ENCODE measurements around the gene LFNG.

The LFNG gene

DNA sequence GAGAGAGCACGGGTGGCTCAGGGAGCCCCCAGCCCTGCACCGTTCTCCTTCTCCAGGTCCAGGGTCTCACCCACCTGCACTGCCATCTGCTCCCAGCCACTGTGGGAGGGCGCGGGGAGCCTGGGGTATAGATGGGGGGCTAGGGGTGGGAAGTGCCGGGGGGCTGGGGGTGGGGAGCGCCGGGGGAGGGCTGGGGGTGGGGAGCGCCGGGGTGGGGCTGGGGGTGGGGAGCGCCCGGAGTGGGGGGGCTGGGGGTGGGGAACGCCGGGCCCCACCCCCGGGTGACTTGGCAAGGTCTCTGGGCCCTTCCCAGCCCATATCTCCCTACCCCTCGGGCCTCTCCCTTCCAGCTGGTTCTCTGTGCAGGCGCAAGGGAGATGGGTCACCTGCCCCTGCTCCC lies 43.3 kb upstream of the LFNG start, which contains the start of gene GRIFIN:
TSS of gene GRIFIN (minus strand) at position 101 of the 400 bp plus-strand sequence. CDS start at position 86, 15 bp downstream.
- no peaks in the 10 kb centered on the region for H3K9me3 ChIP-seq (ENCODE audit: low read length)
- no peak within 1 kb of the TSS for H3K4me3 ChIP-seq (ENCODE audit: low read depth, low read length, poor library complexity, severe bottlenecking)
- no peaks in the 10 kb centered on the region for H3K4me1 ChIP-seq (ENCODE audit: insufficient read depth, low read length, severe bottlenecking)
- no peaks in the 10 kb centered on the region for H3K36me3 ChIP-seq (ENCODE audit: insufficient read depth, low read length)
- H3K9ac ChIP-seq (ENCODE audit: low read length): no peak within 1 kb of the TSS
- no peak within 1 kb of the TSS for H3K4me2 ChIP-seq (ENCODE audit: low read length)
- H3K9me2 ChIP-seq (ENCODE audit: low read depth, low read length): no peaks in the 10 kb centered on the region
- no peaks in the 10 kb centered on the region for H4K20me1 ChIP-seq (ENCODE audit: insufficient read depth, low read length)
- H3K27me3 ChIP-seq (ENCODE audit: insufficient read depth, low read length): peaks cover 6% of the 10 kb centered on the region
- H3K27ac ChIP-seq (ENCODE audit: low read depth, low read length, poor library complexity, severe bottlenecking): no peak within 1 kb of the TSS
- no peak for TF ChIP-seq EZH2 (IDR thresholded peaks at IDR 0.05; ENCODE audit: borderline replicate concordance, low read length)
- H2AFZ ChIP-seq (ENCODE audit: low read length): no peak within 1 kb of the TSS
- H3F3A ChIP-seq (ENCODE audit: insufficient read depth, low read length): no peaks in the 10 kb centered on the region
- no peaks in the 10 kb centered on the region for H3K79me2 ChIP-seq (ENCODE audit: insufficient read depth, low read length)

DNA sequence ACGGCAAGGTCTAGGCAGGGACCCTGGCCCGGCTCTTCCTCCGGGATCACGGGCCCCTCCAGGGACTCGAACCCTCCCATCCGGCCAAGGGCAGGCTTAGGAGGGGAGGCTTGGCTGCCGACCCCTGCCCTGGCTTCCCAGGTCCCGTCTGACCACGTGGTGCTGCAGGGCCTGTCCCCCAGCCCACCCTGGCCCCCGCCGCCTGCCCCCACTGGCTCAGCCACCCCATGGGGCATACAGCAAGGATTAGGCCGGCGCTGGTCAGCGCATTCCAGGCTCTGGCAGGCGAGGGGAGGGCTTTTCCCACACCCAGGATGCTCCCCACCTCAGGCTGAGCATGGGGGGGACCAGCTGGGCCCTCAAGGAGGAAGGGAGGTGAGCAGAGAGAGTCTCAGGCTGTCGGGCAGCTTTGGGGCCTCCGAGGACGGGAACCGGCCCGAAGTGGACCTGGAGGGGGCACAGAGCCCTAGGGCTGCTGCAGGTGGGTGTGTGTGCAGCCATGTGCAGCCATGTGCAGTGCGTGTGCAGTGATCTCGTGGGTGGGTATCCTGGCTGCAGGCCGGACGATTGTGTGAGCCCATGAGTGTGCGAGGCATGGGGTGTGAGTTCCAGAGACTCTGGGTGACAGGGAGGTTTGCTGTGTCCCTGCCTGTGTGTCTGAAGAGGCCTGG lies 42.7 kb upstream of the LFNG start:
- H3F3A ChIP-seq (ENCODE audit: insufficient read depth, low read length): no peaks in the 10 kb centered on the region
- no peaks in the 10 kb centered on the region for H3K9me2 ChIP-seq (ENCODE audit: low read depth, low read length)
- no peaks in the 10 kb centered on the region for H3K36me3 ChIP-seq (ENCODE audit: insufficient read depth, low read length)
- H3K4me1 ChIP-seq (ENCODE audit: insufficient read depth, low read length, severe bottlenecking): no peaks in the 10 kb centered on the region
- peaks cover 6% of the 10 kb centered on the region for H3K27me3 ChIP-seq (ENCODE audit: insufficient read depth, low read length)
- H3K79me2 ChIP-seq (ENCODE audit: insufficient read depth, low read length): no peaks in the 10 kb centered on the region
- TF ChIP-seq, protein P1, sequence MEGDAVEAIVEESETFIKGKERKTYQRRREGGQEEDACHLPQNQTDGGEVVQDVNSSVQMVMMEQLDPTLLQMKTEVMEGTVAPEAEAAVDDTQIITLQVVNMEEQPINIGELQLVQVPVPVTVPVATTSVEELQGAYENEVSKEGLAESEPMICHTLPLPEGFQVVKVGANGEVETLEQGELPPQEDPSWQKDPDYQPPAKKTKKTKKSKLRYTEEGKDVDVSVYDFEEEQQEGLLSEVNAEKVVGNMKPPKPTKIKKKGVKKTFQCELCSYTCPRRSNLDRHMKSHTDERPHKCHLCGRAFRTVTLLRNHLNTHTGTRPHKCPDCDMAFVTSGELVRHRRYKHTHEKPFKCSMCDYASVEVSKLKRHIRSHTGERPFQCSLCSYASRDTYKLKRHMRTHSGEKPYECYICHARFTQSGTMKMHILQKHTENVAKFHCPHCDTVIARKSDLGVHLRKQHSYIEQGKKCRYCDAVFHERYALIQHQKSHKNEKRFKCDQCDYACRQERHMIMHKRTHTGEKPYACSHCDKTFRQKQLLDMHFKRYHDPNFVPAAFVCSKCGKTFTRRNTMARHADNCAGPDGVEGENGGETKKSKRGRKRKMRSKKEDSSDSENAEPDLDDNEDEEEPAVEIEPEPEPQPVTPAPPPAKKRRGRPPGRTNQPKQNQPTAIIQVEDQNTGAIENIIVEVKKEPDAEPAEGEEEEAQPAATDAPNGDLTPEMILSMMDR (IDR thresholded peaks at IDR 0.05; ENCODE audit: low read length): no peak
- TF ChIP-seq EZH2 (IDR thresholded peaks at IDR 0.05; ENCODE audit: borderline replicate concordance, low read length): no peak
- H3K4me3 ChIP-seq (ENCODE audit: low read depth, low read length, poor library complexity, severe bottlenecking): no peak overlapping the region
- H3K9ac ChIP-seq (ENCODE audit: low read length): no peak overlapping the region
- no peak overlapping the region for H3K27ac ChIP-seq (ENCODE audit: low read depth, low read length, poor library complexity, severe bottlenecking)
- no peak overlapping the region for H2AFZ ChIP-seq (ENCODE audit: low read length)
- no peaks in the 10 kb centered on the region for H3K9me3 ChIP-seq (ENCODE audit: low read length)
- H4K20me1 ChIP-seq (ENCODE audit: insufficient read depth, low read length): no peaks in the 10 kb centered on the region
- H3K4me2 ChIP-seq (ENCODE audit: low read length): no peak overlapping the region

DNA sequence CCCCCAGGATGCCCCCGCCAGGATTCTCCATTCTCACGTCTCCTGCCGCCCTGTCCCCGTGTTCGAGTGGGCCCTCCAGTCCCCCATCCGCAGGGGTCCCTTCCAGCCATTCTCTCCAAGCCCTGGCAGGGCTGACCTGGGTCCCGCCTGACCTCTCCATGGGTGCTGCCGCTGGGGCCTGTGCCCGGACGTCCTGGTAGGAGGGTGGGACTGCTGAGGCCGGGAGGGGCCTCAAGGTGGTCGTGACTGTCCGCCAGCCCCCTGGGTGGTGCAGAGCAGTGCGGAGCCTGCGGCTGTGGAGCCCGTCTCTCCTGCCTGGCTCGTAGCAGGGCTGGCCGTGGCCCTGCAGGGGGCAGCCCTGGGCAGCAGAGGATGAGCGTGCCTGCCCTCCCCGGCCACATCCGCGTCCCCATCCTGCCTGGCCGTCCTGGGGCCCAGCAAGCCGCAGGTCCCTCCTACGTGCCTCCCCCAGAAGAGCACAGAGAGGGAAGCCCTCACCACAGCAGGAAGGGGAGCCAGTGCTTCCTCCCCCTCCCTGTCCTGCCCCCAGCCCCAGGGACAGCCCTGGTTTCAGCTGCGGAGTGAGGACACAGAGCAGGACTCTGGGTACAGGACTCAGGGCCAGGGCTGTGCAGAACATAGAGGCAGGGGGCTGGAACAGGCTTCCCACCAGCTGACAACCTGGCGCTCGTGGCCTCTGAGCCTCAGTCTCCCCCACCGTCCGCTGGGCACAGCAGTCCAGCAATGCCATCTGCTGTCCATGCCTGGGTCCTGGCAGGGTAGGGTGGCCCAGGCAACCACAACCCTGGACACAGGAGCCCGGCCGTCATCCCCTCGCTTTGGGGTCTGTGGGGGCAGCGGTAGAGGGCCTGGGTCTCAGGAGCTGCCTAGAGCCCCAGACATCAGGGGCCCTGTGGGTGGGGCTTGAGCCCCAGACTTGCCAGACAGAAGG lies 41.9 kb upstream of the LFNG start:
- H3K9ac ChIP-seq (ENCODE audit: low read length): no peak overlapping the region
- no peaks in the 10 kb centered on the region for H3K4me1 ChIP-seq (ENCODE audit: insufficient read depth, low read length, severe bottlenecking)
- no peaks in the 10 kb centered on the region for H3K36me3 ChIP-seq (ENCODE audit: insufficient read depth, low read length)
- H3K9me2 ChIP-seq (ENCODE audit: low read depth, low read length): no peaks in the 10 kb centered on the region
- no peaks in the 10 kb centered on the region for H3F3A ChIP-seq (ENCODE audit: insufficient read depth, low read length)
- no peak for TF ChIP-seq EZH2 (IDR thresholded peaks at IDR 0.05; ENCODE audit: borderline replicate concordance, low read length)
- TF ChIP-seq, protein P1 (IDR thresholded peaks at IDR 0.05; ENCODE audit: low read length): no peak; the same call in 1 of the 2 replicates
- H3K27ac ChIP-seq (ENCODE audit: low read depth, low read length, poor library complexity, severe bottlenecking): no peak overlapping the region
- H2AFZ ChIP-seq (ENCODE audit: low read length): no peak overlapping the region
- H3K4me3 ChIP-seq (ENCODE audit: low read depth, low read length, poor library complexity, severe bottlenecking): no peak overlapping the region
- H4K20me1 ChIP-seq (ENCODE audit: insufficient read depth, low read length): no peaks in the 10 kb centered on the region
- no peak overlapping the region for H3K4me2 ChIP-seq (ENCODE audit: low read length)
- H3K9me3 ChIP-seq (ENCODE audit: low read length): no peaks in the 10 kb centered on the region
- H3K27me3 ChIP-seq (ENCODE audit: insufficient read depth, low read length): peaks cover 11% of the 10 kb centered on the region
- no peaks in the 10 kb centered on the region for H3K79me2 ChIP-seq (ENCODE audit: insufficient read depth, low read length)
